Activated naive CD4-positive, alpha-beta T cell treated with anti-CD3 and anti-CD28 coated beads, Interleukin-2, amount 50 U/mL, for 16 hours (primary cell): Measurements from ENCODE around the gene DNAH8.

Source experiments
- DNase-seq: peaks from one replicate; pipeline ENCODE4 v3.0.0-alpha.2; 2020

The DNAH8 gene

DNA sequence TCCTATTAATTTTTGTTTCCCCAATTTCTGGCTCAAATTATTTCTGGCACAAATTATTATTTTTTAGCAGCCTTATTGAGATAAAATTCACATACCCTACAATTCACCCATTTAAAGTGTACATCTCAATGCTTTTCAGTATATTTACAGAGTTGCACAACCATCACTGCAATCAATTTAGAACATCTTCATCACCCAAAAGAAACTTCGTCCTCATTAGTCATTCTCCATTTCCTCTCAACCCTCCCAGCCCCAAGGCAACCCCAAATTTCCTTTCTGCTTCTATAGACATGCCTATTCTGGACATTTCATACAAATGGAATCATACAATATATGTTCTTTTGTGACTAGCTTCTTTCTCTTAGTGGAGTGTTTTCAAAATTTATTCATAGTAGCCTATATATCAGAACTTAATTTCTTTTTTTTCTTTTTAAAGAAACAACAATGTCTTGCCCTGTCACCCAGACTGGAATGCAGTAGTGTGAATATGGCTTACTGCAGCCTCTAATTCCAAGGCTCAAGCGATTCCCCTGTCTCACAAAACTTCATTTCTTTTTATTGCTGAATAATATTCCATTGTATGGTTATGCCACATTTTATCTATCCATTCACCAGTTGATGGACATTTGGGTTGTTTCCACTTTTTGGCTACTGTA is 84.5 kb downstream of the DNAH8 start:
- no peak for DNase-seq

- no peak for DNase-seq
Observed at GRCh38 chr6:38801305-38801704, 86.2 kb downstream of the DNAH8 start.

- DNase-seq: no peak
Observed at GRCh38 chr6:38802497-38802896, 87.4 kb downstream of the DNAH8 start.

DNA sequence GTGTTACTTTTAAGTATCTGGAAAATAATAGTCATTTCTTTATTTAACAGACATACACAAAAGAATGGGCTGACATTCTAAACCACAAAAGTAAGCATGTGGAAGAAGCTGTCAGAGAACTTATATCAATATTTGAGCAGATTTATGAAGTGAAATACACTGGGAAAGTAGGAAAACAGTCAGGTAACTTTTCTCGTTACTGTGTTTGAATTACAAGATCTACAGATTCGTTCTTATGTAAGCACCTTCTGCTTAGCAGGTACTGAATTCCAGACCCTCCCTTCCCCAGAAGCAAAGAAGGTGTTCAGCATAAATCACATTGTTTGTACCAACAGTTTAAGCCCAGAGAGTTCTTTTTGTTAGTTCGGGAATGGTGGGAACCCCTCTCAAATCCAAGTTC is 88.0 kb downstream of the DNAH8 start:
- no peak for DNase-seq

DNA sequence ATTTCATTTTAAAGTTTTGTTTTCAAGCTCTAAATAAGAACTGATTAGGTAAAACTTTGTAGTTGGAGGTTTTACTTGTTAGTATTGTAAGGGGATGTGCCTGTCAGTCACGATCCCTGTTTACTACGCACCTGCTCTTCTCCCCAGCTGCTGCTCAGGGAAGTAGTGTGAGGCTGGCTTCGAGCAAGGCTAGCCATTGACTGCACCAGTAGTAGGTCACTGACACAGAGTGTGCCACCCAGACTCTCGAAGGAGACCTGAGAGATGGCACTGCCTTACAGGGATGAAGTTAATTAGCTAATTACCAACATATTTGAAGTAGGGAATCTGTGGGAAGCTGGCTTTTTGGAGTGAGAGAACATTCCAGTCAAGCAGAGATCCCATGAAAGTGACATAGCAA is 89.2 kb downstream of the DNAH8 start:
- no peak for DNase-seq

DNA sequence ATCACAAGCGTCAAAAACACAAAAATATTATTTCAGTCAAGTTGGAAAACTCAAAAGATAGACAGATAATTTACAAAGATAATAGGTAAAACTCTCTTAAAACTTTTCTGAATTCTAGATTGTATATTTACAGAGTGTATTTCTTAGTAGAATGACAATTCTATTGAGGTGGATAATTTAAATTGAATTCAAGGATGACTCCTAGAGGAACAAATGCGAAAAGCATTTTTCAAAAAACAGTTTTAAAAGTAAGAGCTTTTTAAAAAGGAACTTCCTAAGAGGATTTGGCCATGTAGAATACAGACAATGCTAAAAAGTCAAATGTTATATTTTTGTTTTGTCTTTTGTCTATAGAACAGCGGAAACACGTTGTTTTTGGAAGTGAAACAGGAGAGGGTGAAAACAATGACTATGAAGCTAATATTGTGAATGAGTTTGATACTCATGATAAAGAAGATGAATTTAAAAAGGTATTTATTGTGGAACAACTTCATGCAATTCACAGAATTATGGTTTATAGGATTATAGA is 90.1 kb downstream of the DNAH8 start:
- DNase-seq: no peak

GRCh38 chr6:38805692-38806091 is 90.6 kb downstream of the DNAH8 start:
- DNase-seq: no peak

- no peak for DNase-seq
Observed at GRCh38 chr6:38806271-38806670, 91.2 kb downstream of the DNAH8 start.

- DNase-seq: no peak
Observed at GRCh38 chr6:38806833-38807232, 91.7 kb downstream of the DNAH8 start.

GRCh38 chr6:38808039-38808438 is 92.9 kb downstream of the DNAH8 start:
- DNase-seq: no peak

- DNase-seq: no peak
Observed at GRCh38 chr6:38813041-38813823, 98.1 kb downstream of the DNAH8 start.

- DNase-seq: no peak
Observed at GRCh38 chr6:38814761-38815160, 99.7 kb downstream of the DNAH8 start.

DNA sequence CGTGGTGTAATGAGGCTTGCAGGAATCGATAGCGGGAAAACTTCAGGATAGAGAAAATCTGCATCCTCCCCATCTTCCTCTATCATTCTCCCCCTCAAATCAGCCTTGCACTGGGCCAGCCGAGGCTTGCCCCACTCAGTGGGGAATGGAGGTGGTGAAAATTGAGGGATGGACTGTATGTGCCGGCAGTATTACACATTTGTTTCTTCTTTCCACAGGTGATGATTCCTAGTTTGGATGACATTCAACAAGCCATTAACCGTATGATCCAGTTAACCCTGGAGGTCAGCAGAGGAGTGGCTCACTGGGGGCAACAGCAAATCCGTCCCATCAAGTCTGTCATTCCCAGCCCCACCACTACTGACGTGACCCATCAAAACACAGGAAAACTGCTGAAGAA is 100.1 kb downstream of the DNAH8 start:
- DNase-seq: no peak

DNA sequence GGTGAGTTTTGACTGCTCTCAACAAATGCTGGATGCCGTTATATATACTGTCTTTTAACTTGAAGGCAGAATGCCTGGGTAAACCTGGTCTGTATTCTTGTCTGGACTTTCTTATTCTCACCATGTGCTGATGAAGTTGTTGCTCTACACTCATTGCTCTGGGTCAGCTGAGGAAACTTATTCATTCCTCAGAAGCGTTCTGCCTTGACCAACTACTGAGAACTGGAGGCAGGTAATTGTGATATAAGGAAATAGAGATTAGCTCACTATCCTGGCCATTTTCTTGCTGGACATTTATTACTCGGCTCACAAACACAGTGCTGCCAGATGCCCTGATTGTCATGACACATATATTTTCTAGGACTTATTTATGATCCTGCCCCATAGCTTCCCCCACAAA is 103.6 kb downstream of the DNAH8 start:
- DNase-seq: no peak

DNA sequence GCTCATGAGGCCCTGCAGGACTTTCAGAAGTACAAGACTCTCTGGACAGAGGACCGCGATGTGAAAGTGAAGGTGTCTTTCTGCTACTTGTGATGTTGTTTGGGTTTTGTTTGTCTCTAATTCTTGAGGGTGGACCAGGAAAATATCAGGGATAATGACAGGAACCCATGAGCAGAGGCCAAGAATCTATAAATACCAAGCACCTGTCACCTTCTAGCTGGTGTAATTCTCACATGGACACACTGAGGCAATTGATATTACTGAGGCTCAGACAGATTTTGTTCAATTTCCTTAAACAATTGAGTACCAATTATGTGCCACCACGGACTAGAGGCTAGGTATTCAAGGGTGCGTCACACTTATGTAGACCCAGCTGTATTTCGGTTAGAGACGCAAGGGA is 107.9 kb downstream of the DNAH8 start:
- DNase-seq: no peak

DNA sequence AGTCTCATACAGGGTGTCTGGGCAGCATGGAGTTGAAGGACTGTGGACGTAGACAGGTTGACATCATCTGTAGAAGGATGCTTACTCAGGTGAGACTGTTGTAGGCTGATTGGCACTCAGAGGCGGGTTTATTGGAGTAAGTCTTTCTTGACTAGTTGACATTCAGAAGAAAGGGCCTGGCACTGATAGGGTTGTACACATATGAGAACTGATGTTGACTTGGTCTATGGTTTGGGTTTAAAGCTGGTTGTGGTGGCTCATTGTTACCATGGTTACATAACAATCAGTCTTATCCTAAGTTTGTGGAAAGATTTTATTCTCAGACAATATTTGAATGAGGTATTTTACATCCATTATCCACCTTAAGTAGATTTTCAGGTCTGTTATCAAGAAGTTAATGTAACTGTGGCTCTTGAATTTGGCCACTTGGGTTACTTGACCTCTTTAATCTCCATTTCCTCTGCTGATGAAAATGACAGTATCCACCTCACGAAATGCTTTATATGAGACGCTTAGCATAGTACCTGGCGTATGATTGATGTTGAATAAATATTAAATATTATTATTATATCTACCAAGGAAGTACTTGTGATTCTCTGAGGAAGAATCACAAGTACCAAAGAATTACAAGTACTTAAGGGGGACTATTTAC is 109.3 kb downstream of the DNAH8 start:
- DNase-seq: no peak

- DNase-seq: no peak
Observed at GRCh38 chr6:38827024-38827423, 111.9 kb downstream of the DNAH8 start.

DNA sequence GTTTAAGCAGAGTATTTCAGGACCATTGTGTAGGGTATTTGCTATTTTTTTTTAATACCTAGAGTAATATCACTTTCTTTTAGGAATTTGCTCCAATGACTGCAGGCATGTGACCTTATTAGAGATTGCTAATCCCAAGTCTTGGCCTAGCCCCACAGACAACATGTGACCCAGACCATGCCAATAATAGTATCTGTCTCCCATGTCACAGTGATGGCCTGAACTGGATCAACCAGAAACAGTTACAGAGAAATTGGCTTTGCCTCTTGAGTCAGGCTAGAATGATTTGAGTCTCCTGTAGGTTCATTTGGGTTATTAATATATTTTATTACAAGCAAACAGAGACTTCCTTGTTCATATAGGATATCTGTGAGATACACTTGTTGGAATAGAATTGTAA is 116.8 kb downstream of the DNAH8 start:
- no peak for DNase-seq

GRCh38 chr6:38833320-38833719 is 118.2 kb downstream of the DNAH8 start:
- no peak for DNase-seq

DNA sequence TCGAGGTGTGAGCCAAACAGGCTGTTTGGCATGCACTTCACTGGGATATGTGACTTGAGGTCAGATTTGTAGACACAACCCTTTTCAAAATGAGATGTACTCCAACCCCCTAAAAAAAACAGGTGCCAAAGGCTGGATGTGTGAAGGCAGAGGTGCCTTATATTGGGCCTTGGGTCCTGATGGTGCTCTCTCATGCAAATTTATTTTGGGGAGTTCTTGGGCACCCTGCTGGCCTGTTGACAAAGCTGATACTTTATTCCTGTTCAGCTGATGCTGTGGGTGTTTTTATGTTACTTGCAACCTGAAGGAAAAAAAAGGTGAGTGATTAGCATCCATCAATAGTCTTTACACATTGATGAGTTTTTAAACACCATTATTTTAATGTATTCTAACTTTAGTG is 121.5 kb downstream of the DNAH8 start:
- no peak for DNase-seq

- DNase-seq: no peak
Observed at GRCh38 chr6:38837101-38837500, 122.0 kb downstream of the DNAH8 start.

DNA sequence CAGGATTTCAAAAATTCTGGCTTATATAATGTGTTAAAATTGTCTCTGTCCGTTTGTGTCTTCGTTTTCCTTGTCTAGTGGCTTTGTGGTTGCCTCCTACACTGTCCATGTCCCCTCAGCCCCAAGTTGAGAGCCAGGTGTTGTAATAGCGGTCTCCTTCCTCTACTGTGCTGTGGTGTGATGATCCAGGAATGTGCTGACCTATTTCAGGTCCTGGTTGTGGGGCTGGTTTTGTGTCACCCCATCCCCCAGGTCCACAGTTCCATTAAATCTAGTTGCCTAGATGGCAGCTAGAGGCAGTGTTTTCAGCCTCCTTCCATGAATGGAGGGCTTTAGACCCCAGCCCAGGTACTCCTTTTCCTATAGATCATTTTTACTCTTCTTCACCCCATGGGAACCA is 128.7 kb downstream of the DNAH8 start:
- no peak for DNase-seq

DNA sequence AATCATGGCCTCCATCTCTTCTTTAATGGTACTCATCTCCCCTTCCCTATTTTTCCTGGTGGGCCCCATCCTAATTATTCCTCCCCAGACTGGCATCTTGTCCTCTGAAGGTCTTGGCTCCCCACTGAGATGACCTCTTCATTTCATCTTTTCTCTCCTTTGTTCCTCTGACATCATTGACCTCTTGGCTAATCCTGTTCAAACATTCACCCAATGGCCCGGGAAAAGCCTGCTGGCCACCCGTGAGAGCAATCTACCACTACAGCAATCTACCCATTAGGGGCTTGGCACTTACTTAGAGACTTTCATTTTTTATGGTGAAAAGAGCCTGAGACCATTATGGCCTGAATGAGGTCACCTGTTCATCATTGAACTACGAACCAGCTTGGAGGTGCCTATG is 130.8 kb downstream of the DNAH8 start:
- DNase-seq: no peak

DNA sequence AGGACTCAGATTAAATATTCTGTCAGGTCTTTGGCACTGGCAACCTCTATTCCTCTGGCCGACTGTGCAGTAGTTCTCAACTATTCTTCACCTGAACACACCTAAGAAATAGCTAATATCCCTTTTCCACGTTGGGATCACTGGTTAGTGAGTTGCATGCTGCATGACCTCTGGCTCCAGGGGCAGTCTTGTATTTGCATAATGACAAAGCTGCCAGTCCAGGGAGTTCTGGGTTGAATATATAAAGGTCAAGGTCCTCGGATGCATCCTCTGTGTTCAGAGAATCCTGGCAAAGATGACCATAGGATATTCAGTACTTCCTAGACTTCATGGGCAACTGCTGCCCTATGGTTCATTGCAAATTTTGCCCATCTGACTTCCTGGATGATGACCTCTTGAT is 131.2 kb downstream of the DNAH8 start:
- DNase-seq: no peak
